ENCODE data around the gene DENND11.

The DENND11 gene

DNA sequence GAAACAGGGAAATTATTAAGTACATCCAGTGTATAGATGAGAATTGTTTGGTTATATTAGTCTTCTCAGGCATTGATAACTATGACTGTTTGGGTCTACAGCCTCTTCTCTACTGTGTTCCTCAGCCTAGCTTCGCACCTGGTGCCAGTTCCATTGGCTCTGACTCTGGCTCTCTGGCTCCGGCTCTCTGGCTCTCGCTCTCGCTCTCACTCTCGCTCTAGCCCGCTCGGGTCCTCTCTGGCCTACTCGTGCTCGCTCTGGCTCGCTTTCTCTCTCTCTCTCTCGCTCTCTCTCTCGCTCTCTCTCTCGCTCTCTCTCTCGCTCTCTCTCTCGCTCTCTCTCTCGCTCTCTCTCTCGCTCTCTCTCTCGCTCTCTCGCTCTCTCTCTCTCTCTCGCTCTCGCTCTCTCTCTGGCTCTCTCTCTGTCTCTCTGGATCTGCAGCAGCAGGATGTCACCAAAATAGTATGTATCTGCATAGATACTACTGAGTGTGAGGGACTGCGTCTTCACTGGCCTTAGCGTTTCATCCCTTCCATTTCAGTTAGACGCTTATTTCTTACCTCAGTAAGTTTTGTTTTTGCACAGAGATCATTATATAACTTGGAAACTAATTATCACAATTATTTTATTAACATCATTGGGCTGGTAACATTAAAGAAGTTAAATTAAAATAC is 29.6 kb upstream of the DENND11 start:
- H4K91ac ChIP-seq (ENCODE audit: low read depth, low read length): no peak overlapping the region
- no peak overlapping the region for H2BK12ac ChIP-seq (ENCODE audit: low read length)
- H2BK120ac ChIP-seq (ENCODE audit: insufficient read depth, low read length, poor library complexity): no peak overlapping the region
- no peaks in the 10 kb centered on the region for H3K9me3 ChIP-seq (ENCODE audit: insufficient read depth, low read depth, low read length)
- H3K79me1 ChIP-seq (ENCODE audit: low read length): no peaks in the 10 kb centered on the region
- WGBS (ENCODE audit: extremely low coverage, insufficient coverage, insufficient read length): no CpG with 5 or more reads among the region's 24 CpGs
- no peak overlapping the region for H4K12ac ChIP-seq (ENCODE audit: low read depth, low read length)
- no peaks in the 10 kb centered on the region for H3K4me1 ChIP-seq (ENCODE audit: control insufficient read depth in 1 of 2, insufficient read depth in 2 of 2, low read length in 2 of 2)
- H3K36me3 ChIP-seq (ENCODE audit: control insufficient read depth in 1 of 2, insufficient read depth in 2 of 2, low read length in 2 of 2): no peaks in the 10 kb centered on the region
- H3K4ac ChIP-seq (ENCODE audit: low read depth, low read length): no peak overlapping the region
- no peak overlapping the region for H3K23ac ChIP-seq (ENCODE audit: low read length)
- no peak overlapping the region for H4K8ac ChIP-seq (ENCODE audit: low read depth, low read length)
- H2BK5ac ChIP-seq (ENCODE audit: low read depth, low read length, poor library complexity): no peak overlapping the region
- H3K27ac ChIP-seq (ENCODE audit: low read depth, low read length): no peak overlapping the region
- H3K14ac ChIP-seq (ENCODE audit: low read length): no peak overlapping the region
- no peak overlapping the region for H3K4me2 ChIP-seq (ENCODE audit: low read length)
- H2AK5ac ChIP-seq (ENCODE audit: low read length): no peak overlapping the region
- no peak for DNase-seq
- no peak overlapping the region for H2AFZ ChIP-seq (ENCODE audit: insufficient read depth, low read length, poor library complexity)
- H3K4me3 ChIP-seq (ENCODE audit: low read depth, low read length): no peak overlapping the region
- no peaks in the 10 kb centered on the region for H3K79me2 ChIP-seq (ENCODE audit: control insufficient read depth, insufficient read depth, low read length, poor library complexity)
- H3K27me3 ChIP-seq (ENCODE audit: insufficient read depth, low read length): no peaks in the 10 kb centered on the region
- H3K18ac ChIP-seq (ENCODE audit: low read length): no peak overlapping the region
- no peak overlapping the region for H3K9ac ChIP-seq (ENCODE audit: low read length)

DNA sequence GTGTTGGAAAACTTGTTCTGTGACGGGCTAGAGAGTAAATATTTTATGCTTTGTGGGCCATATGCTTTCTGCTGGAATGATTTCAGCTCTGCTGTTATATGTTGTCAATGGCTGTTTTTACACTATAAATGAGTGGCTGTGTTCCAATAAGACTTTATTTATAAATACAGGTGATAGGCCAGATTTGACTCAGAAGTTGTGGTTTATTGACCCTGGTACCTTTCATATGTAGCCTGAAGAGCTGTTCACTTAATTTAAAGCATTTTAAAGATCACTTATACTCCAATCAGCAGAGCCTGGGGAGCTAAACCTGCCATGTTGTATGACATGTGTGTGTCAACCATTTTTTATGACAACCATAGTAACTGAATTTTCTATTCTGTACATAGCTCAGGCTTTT is 27.1 kb upstream of the DENND11 start:
- H3K9ac ChIP-seq (ENCODE audit: low read length): no peak overlapping the region
- no peak overlapping the region for H2AK5ac ChIP-seq (ENCODE audit: low read length)
- no peak overlapping the region for H3K27ac ChIP-seq (ENCODE audit: low read depth, low read length)
- H3K4me3 ChIP-seq (ENCODE audit: low read depth, low read length): no peak overlapping the region
- no peak overlapping the region for H3K4ac ChIP-seq (ENCODE audit: low read depth, low read length)
- H3K79me1 ChIP-seq (ENCODE audit: low read length): no peaks in the 10 kb centered on the region
- no peaks in the 10 kb centered on the region for H3K79me2 ChIP-seq (ENCODE audit: control insufficient read depth, insufficient read depth, low read length, poor library complexity)
- no peaks in the 10 kb centered on the region for H3K9me3 ChIP-seq (ENCODE audit: insufficient read depth, low read depth, low read length)
- H3K14ac ChIP-seq (ENCODE audit: low read length): no peak overlapping the region
- H4K8ac ChIP-seq (ENCODE audit: low read depth, low read length): no peak overlapping the region
- no CpG with 5 or more reads among the region's 1 CpG for WGBS (ENCODE audit: extremely low coverage, insufficient coverage, insufficient read length)
- no peak overlapping the region for H4K91ac ChIP-seq (ENCODE audit: low read depth, low read length)
- no peak for DNase-seq
- no peaks in the 10 kb centered on the region for H3K4me1 ChIP-seq (ENCODE audit: control insufficient read depth in 1 of 2, insufficient read depth in 2 of 2, low read length in 2 of 2)
- no peak overlapping the region for H2BK5ac ChIP-seq (ENCODE audit: low read depth, low read length, poor library complexity)
- H3K27me3 ChIP-seq (ENCODE audit: insufficient read depth, low read length): no peaks in the 10 kb centered on the region
- no peak overlapping the region for H2BK12ac ChIP-seq (ENCODE audit: low read length)
- no peak overlapping the region for H3K4me2 ChIP-seq (ENCODE audit: low read length)
- H3K18ac ChIP-seq (ENCODE audit: low read length): no peak overlapping the region
- no peak overlapping the region for H3K23ac ChIP-seq (ENCODE audit: low read length)
- H2BK120ac ChIP-seq (ENCODE audit: insufficient read depth, low read length, poor library complexity): no peak overlapping the region
- H4K12ac ChIP-seq (ENCODE audit: low read depth, low read length): no peak overlapping the region
- no peak overlapping the region for H2AFZ ChIP-seq (ENCODE audit: insufficient read depth, low read length, poor library complexity)
- H3K36me3 ChIP-seq (ENCODE audit: control insufficient read depth in 1 of 2, insufficient read depth in 2 of 2, low read length in 2 of 2): no peaks in the 10 kb centered on the region

DNA sequence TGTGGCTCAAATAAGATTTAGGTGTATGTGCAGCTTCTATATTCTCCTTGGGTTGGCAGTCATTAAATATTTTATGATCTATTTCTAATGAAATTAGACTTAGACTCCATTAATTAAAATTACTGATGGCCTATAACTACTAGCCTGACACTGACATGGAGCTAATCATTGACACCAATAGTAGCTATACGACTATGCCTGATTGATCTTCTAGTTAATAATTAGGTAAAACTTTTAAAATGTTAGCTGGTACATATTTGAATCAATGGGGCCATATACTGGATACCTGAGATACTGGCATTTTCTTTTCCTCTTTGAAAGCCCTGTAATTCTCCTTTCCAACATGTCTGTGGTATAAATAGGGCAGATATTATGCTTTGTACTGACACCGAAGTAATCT is 20.6 kb upstream of the DENND11 start:
- H3K36me3 ChIP-seq (ENCODE audit: control insufficient read depth in 1 of 2, insufficient read depth in 2 of 2, low read length in 2 of 2): no peaks in the 10 kb centered on the region
- no peak overlapping the region for H3K23ac ChIP-seq (ENCODE audit: low read length)
- no peak overlapping the region for H3K27ac ChIP-seq (ENCODE audit: low read depth, low read length)
- no peak overlapping the region for H4K8ac ChIP-seq (ENCODE audit: low read depth, low read length)
- H2AFZ ChIP-seq (ENCODE audit: insufficient read depth, low read length, poor library complexity): no peak overlapping the region
- no peaks in the 10 kb centered on the region for H3K27me3 ChIP-seq (ENCODE audit: insufficient read depth, low read length)
- no peak overlapping the region for H3K4ac ChIP-seq (ENCODE audit: low read depth, low read length)
- H3K4me1 ChIP-seq (ENCODE audit: control insufficient read depth in 1 of 2, insufficient read depth in 2 of 2, low read length in 2 of 2): no peaks in the 10 kb centered on the region
- H2BK12ac ChIP-seq (ENCODE audit: low read length): no peak overlapping the region
- no peak overlapping the region for H2BK120ac ChIP-seq (ENCODE audit: insufficient read depth, low read length, poor library complexity)
- H3K4me3 ChIP-seq (ENCODE audit: low read depth, low read length): no peak overlapping the region
- H2AK5ac ChIP-seq (ENCODE audit: low read length): no peak overlapping the region
- no peak overlapping the region for H2BK5ac ChIP-seq (ENCODE audit: low read depth, low read length, poor library complexity)
- no peak overlapping the region for H3K4me2 ChIP-seq (ENCODE audit: low read length)
- no peak overlapping the region for H3K18ac ChIP-seq (ENCODE audit: low read length)
- H3K9ac ChIP-seq (ENCODE audit: low read length): no peak overlapping the region
- H3K79me1 ChIP-seq (ENCODE audit: low read length): no peaks in the 10 kb centered on the region
- H4K12ac ChIP-seq (ENCODE audit: low read depth, low read length): no peak overlapping the region
- no peak for DNase-seq
- H3K79me2 ChIP-seq (ENCODE audit: control insufficient read depth, insufficient read depth, low read length, poor library complexity): no peaks in the 10 kb centered on the region
- H4K91ac ChIP-seq (ENCODE audit: low read depth, low read length): no peak overlapping the region
- no peaks in the 10 kb centered on the region for H3K9me3 ChIP-seq (ENCODE audit: insufficient read depth, low read depth, low read length)
- H3K14ac ChIP-seq (ENCODE audit: low read length): no peak overlapping the region
- no CpG with 5 or more reads among the region's 2 CpGs for WGBS (ENCODE audit: extremely low coverage, insufficient coverage, insufficient read length)

DNA sequence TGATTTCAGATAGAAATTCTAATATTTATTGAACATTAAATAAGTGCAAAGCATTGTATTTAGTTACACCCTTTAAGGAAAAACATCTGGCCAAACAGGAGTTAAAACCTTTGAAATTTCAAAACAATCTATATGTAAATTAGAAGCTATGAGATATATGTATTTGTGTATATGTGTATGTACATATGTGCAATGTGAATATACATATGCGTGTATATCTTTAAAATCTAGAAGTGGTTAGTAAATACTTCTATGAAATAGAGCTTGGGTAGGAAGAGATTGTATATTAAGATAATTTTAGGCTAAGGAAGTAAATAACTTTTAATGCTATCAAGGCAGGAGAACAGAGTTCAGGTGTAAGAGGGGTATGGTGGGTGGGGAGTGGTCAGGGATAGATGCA is 15.5 kb upstream of the DENND11 start:
- Histone ChIP-seq H3K4me2 (ENCODE audit: low read length) (no peak overlapping the region), H3K4me3 (ENCODE audit: low read depth, low read length) (no peak overlapping the region), H3K79me2 (ENCODE audit: control insufficient read depth, insufficient read depth, low read length, poor library complexity) (no peaks in the 10 kb centered on the region), H4K91ac (ENCODE audit: low read depth, low read length) (no peak overlapping the region), H3K9me3 (ENCODE audit: insufficient read depth, low read depth, low read length) (no peaks in the 10 kb centered on the region), H2AK5ac (ENCODE audit: low read length) (no peak overlapping the region), H2BK5ac (ENCODE audit: low read depth, low read length, poor library complexity) (no peak overlapping the region), H3K18ac (ENCODE audit: low read length) (no peak overlapping the region), H3K27me3 (ENCODE audit: insufficient read depth, low read length) (no peaks in the 10 kb centered on the region), H4K8ac (ENCODE audit: low read depth, low read length) (no peak overlapping the region), H3K36me3 (ENCODE audit: control insufficient read depth in 1 of 2, insufficient read depth in 2 of 2, low read length in 2 of 2) (no peaks in the 10 kb centered on the region), H2BK12ac (ENCODE audit: low read length) (no peak overlapping the region), H3K4me1 (ENCODE audit: control insufficient read depth in 1 of 2, insufficient read depth in 2 of 2, low read length in 2 of 2) (no peaks in the 10 kb centered on the region), H3K4ac (ENCODE audit: low read depth, low read length) (no peak overlapping the region), H4K12ac (ENCODE audit: low read depth, low read length) (no peak overlapping the region), H3K14ac (ENCODE audit: low read length) (no peak overlapping the region), H2AFZ (ENCODE audit: insufficient read depth, low read length, poor library complexity) (no peak overlapping the region), H3K27ac (ENCODE audit: low read depth, low read length) (no peak overlapping the region), H3K23ac (ENCODE audit: low read length) (no peak overlapping the region), H3K9ac (ENCODE audit: low read length) (no peak overlapping the region), H2BK120ac (ENCODE audit: insufficient read depth, low read length, poor library complexity) (no peak overlapping the region), H3K79me1 (ENCODE audit: low read length) (no peaks in the 10 kb centered on the region)
- no CpG with 5 or more reads among the region's 1 CpG for WGBS (ENCODE audit: extremely low coverage, insufficient coverage, insufficient read length)
- DNase-seq: no peak
